Raji (cell line): Measurements from ENCODE around the gene PRDX1.

Source experiments
- POLR2A ChIP-seq: IDR thresholded peaks from 2 replicates; pipeline ENCODE4 v1.6.1; 2011; ENCODE audit warnings: low read depth, low read length, control low read depth; ENCODE audit not compliant: insufficient read depth

The PRDX1 gene

GRCh38 chr1:45545019-45545493 is 23.4 kb upstream of the PRDX1 start:
- no peak for TF ChIP-seq POLR2A

- no peak for TF ChIP-seq POLR2A
These were observed 22.8 kb upstream of the PRDX1 start for GRCh38 chr1:45544530-45544929.

- peak; percentile 46 for TF ChIP-seq POLR2A
These were observed 22.1 kb upstream of the PRDX1 start for GRCh38 chr1:45543581-45544417.

GRCh38 chr1:45542591-45542990 is 20.9 kb upstream of the PRDX1 start:
- TF ChIP-seq POLR2A, result no peak

GRCh38 chr1:45541193-45541592 is 19.5 kb upstream of the PRDX1 start:
- TF ChIP-seq POLR2A, result no peak

GRCh38 chr1:45536886-45537285 is 15.2 kb upstream of the PRDX1 start:
- TF ChIP-seq POLR2A, result no peak

- TF ChIP-seq POLR2A, result no peak
These were observed 14.5 kb upstream of the PRDX1 start for GRCh38 chr1:45535988-45536766.

GRCh38 chr1:45531873-45532272 is 10.2 kb upstream of the PRDX1 start:
- TF ChIP-seq POLR2A, result no peak

GRCh38 chr1:45530632-45531135 is 9.0 kb upstream of the PRDX1 start:
- TF ChIP-seq POLR2A, result no peak

GRCh38 chr1:45526135-45526644 is 4.5 kb upstream of the PRDX1 start:
- no peak for TF ChIP-seq POLR2A

- TF ChIP-seq POLR2A, result no peak
These were observed 830 bp upstream of the PRDX1 start for GRCh38 chr1:45522324-45523104.

GRCh38 chr1:45518910-45519309 is 2.8 kb downstream of the PRDX1 start:
- TF ChIP-seq POLR2A, result no peak

- TF ChIP-seq POLR2A, result no peak
These were observed 5.2 kb downstream of the PRDX1 start for GRCh38 chr1:45516465-45516864.

GRCh38 chr1:45516036-45516435 is 5.6 kb downstream of the PRDX1 start:
- TF ChIP-seq POLR2A, result no peak

GRCh38 chr1:45512641-45513054 is 9.0 kb downstream of the PRDX1 start:
- TF ChIP-seq POLR2A, result no peak

- TF ChIP-seq POLR2A, result no peak
These were observed 10.6 kb downstream of the PRDX1 start for GRCh38 chr1:45510972-45511527.
